ENCODE results near the gene PAN3.

PAN3 gene

GRCh38 chr13:28297341-28297740 lies 159.0 kb downstream of the PAN3 start:
- H3K36me3 ChIP-seq (ENCODE audit: control insufficient read depth, insufficient read depth, low read length): no peaks in the 10 kb centered on the region
- H3K4me3 ChIP-seq (ENCODE audit: low read length): no peak overlapping the region
- H3K4me1 ChIP-seq (ENCODE audit: control insufficient read depth, insufficient read depth, low read length): peaks cover 6% of the 10 kb centered on the region
- H3K27ac ChIP-seq (ENCODE audit: low read length): no peak overlapping the region
- no peaks in the 10 kb centered on the region for H3K27me3 ChIP-seq (ENCODE audit: control insufficient read depth, insufficient read depth, low read length)
- no CpG with 5 or more reads among the region's 3 CpGs for WGBS (ENCODE audit: insufficient coverage, insufficient read length)
- H3K9me3 ChIP-seq (ENCODE audit: control insufficient read depth, insufficient read depth, low read length): no peaks in the 10 kb centered on the region
- no peak for DNase-seq (ENCODE audit: low read depth, low spot score)

- no peaks in the 10 kb centered on the region for H3K9me3 ChIP-seq (ENCODE audit: control insufficient read depth, insufficient read depth, low read length)
- no CpG with 5 or more reads among the region's 2 CpGs for WGBS (ENCODE audit: insufficient coverage, insufficient read length)
- H3K27me3 ChIP-seq (ENCODE audit: control insufficient read depth, insufficient read depth, low read length): no peaks in the 10 kb centered on the region
- H3K4me1 ChIP-seq (ENCODE audit: control insufficient read depth, insufficient read depth, low read length): peaks cover 8% of the 10 kb centered on the region
- no peak overlapping the region for H3K4me3 ChIP-seq (ENCODE audit: low read length)
- DNase-seq (ENCODE audit: low read depth, low spot score): no peak
- H3K36me3 ChIP-seq (ENCODE audit: control insufficient read depth, insufficient read depth, low read length): no peaks in the 10 kb centered on the region
- H3K27ac ChIP-seq (ENCODE audit: low read length): no peak overlapping the region
These were observed 161.6 kb downstream of the PAN3 start for GRCh38 chr13:28299916-28300315.

- Histone ChIP-seq H3K4me3 (ENCODE audit: low read length) (no peak overlapping the region), H3K4me1 (ENCODE audit: control insufficient read depth, insufficient read depth, low read length) (peaks cover 8% of the 10 kb centered on the region), H3K27me3 (ENCODE audit: control insufficient read depth, insufficient read depth, low read length) (no peaks in the 10 kb centered on the region), H3K9me3 (ENCODE audit: control insufficient read depth, insufficient read depth, low read length) (no peaks in the 10 kb centered on the region), H3K27ac (ENCODE audit: low read length) (no peak overlapping the region), H3K36me3 (ENCODE audit: control insufficient read depth, insufficient read depth, low read length) (no peaks in the 10 kb centered on the region)
- WGBS (ENCODE audit: insufficient coverage, insufficient read length): no CpG with 5 or more reads among the region's 4 CpGs
- DNase-seq (ENCODE audit: low read depth, low spot score): no peak
These were observed 163.5 kb downstream of the PAN3 start for GRCh38 chr13:28301839-28302238.

GRCh38 chr13:28306325-28306724 lies 168.0 kb downstream of the PAN3 start:
- no CpG with 5 or more reads among the region's 10 CpGs for WGBS (ENCODE audit: insufficient coverage, insufficient read length)
- DNase-seq (ENCODE audit: low read depth, low spot score): no peak

GRCh38 chr13:28313579-28313978 lies 175.2 kb downstream of the PAN3 start:
- DNase-seq (ENCODE audit: low read depth, low spot score): no peak
- Histone ChIP-seq H3K27me3 (ENCODE audit: control insufficient read depth, insufficient read depth, low read length) (no peaks in the 10 kb centered on the region), H3K9me3 (ENCODE audit: control insufficient read depth, insufficient read depth, low read length) (no peaks in the 10 kb centered on the region), H3K4me1 (ENCODE audit: control insufficient read depth, insufficient read depth, low read length) (no peaks in the 10 kb centered on the region), H3K27ac (ENCODE audit: low read length) (no peak overlapping the region), H3K36me3 (ENCODE audit: control insufficient read depth, insufficient read depth, low read length) (peaks cover 2% of the 10 kb centered on the region; the same call in 1 of the 2 replicates), H3K4me3 (ENCODE audit: low read length) (no peak overlapping the region)
- no CpG with 5 or more reads among the region's 6 CpGs for WGBS (ENCODE audit: insufficient coverage, insufficient read length)

More at GRCh38 chr13:28306325-28306724, 168.0 kb downstream of the PAN3 start:
- Histone ChIP-seq H3K4me1 (ENCODE audit: control insufficient read depth, insufficient read depth, low read length) (peaks cover 5% of the 10 kb centered on the region), H3K27me3 (ENCODE audit: control insufficient read depth, insufficient read depth, low read length) (no peaks in the 10 kb centered on the region), H3K27ac (ENCODE audit: low read length) (no peak overlapping the region), H3K36me3 (ENCODE audit: control insufficient read depth, insufficient read depth, low read length) (no peaks in the 10 kb centered on the region), H3K4me3 (ENCODE audit: low read length) (no peak overlapping the region), H3K9me3 (ENCODE audit: control insufficient read depth, insufficient read depth, low read length) (no peaks in the 10 kb centered on the region)

- Histone ChIP-seq H3K27me3 (ENCODE audit: control insufficient read depth, insufficient read depth, low read length) (no peaks in the 10 kb centered on the region), H3K27ac (ENCODE audit: low read length) (no peak overlapping the region), H3K9me3 (ENCODE audit: control insufficient read depth, insufficient read depth, low read length) (no peaks in the 10 kb centered on the region), H3K4me3 (ENCODE audit: low read length) (no peak overlapping the region), H3K4me1 (ENCODE audit: control insufficient read depth, insufficient read depth, low read length) (no peaks in the 10 kb centered on the region), H3K36me3 (ENCODE audit: control insufficient read depth, insufficient read depth, low read length) (peaks cover 2% of the 10 kb centered on the region; the same call in 1 of the 2 replicates)
- WGBS (ENCODE audit: insufficient coverage, insufficient read length): no CpG with 5 or more reads among the region's 6 CpGs
- DNase-seq (ENCODE audit: low read depth, low spot score): no peak
These were observed 176.5 kb downstream of the PAN3 start for GRCh38 chr13:28314879-28315278.

- no peaks in the 10 kb centered on the region for H3K27me3 ChIP-seq (ENCODE audit: control insufficient read depth, insufficient read depth, low read length)
- no CpG with 5 or more reads among the region's 5 CpGs for WGBS (ENCODE audit: insufficient coverage, insufficient read length)
- no peak overlapping the region for H3K27ac ChIP-seq (ENCODE audit: low read length)
- peaks cover 2% of the 10 kb centered on the region; the same call in 1 of the 2 replicates for H3K36me3 ChIP-seq (ENCODE audit: control insufficient read depth, insufficient read depth, low read length)
- no peak for DNase-seq (ENCODE audit: low read depth, low spot score)
- no peaks in the 10 kb centered on the region for H3K4me1 ChIP-seq (ENCODE audit: control insufficient read depth, insufficient read depth, low read length)
- H3K9me3 ChIP-seq (ENCODE audit: control insufficient read depth, insufficient read depth, low read length): no peaks in the 10 kb centered on the region
- no peak overlapping the region for H3K4me3 ChIP-seq (ENCODE audit: low read length)
These were observed 177.8 kb downstream of the PAN3 start for GRCh38 chr13:28316129-28316528.

GRCh38 chr13:28316836-28317235 lies 178.5 kb downstream of the PAN3 start:
- H3K36me3 ChIP-seq (ENCODE audit: control insufficient read depth, insufficient read depth, low read length): peaks cover 2% of the 10 kb centered on the region; the same call in 1 of the 2 replicates
- no peak overlapping the region for H3K4me3 ChIP-seq (ENCODE audit: low read length)
- WGBS (ENCODE audit: insufficient coverage, insufficient read length): no CpG with 5 or more reads among the region's 7 CpGs
- no peak overlapping the region for H3K27ac ChIP-seq (ENCODE audit: low read length)
- H3K4me1 ChIP-seq (ENCODE audit: control insufficient read depth, insufficient read depth, low read length): no peaks in the 10 kb centered on the region
- no peaks in the 10 kb centered on the region for H3K9me3 ChIP-seq (ENCODE audit: control insufficient read depth, insufficient read depth, low read length)
- DNase-seq (ENCODE audit: low read depth, low spot score): no peak
- H3K27me3 ChIP-seq (ENCODE audit: control insufficient read depth, insufficient read depth, low read length): no peaks in the 10 kb centered on the region

- Histone ChIP-seq H3K4me1 (ENCODE audit: control insufficient read depth, insufficient read depth, low read length) (no peaks in the 10 kb centered on the region), H3K27me3 (ENCODE audit: control insufficient read depth, insufficient read depth, low read length) (no peaks in the 10 kb centered on the region), H3K27ac (ENCODE audit: low read length) (no peak overlapping the region), H3K36me3 (ENCODE audit: control insufficient read depth, insufficient read depth, low read length) (no peaks in the 10 kb centered on the region), H3K9me3 (ENCODE audit: control insufficient read depth, insufficient read depth, low read length) (no peaks in the 10 kb centered on the region), H3K4me3 (ENCODE audit: low read length) (no peak overlapping the region)
- WGBS (ENCODE audit: insufficient coverage, insufficient read length): no CpG with 5 or more reads among the region's 7 CpGs
- no peak for DNase-seq (ENCODE audit: low read depth, low spot score)
These were observed 180.2 kb downstream of the PAN3 start for GRCh38 chr13:28318496-28318895.

- no peaks in the 10 kb centered on the region for H3K4me1 ChIP-seq (ENCODE audit: control insufficient read depth, insufficient read depth, low read length)
- no CpG with 5 or more reads among the region's 5 CpGs for WGBS (ENCODE audit: insufficient coverage, insufficient read length)
- H3K4me3 ChIP-seq (ENCODE audit: low read length): no peak overlapping the region
- H3K27me3 ChIP-seq (ENCODE audit: control insufficient read depth, insufficient read depth, low read length): no peaks in the 10 kb centered on the region
- no peak overlapping the region for H3K27ac ChIP-seq (ENCODE audit: low read length)
- no peak for DNase-seq (ENCODE audit: low read depth, low spot score)
- no peaks in the 10 kb centered on the region for H3K36me3 ChIP-seq (ENCODE audit: control insufficient read depth, insufficient read depth, low read length)
- H3K9me3 ChIP-seq (ENCODE audit: control insufficient read depth, insufficient read depth, low read length): no peaks in the 10 kb centered on the region
These were observed 181.2 kb downstream of the PAN3 start for GRCh38 chr13:28319528-28319927.

- no CpG with 5 or more reads among the region's 6 CpGs for WGBS (ENCODE audit: insufficient coverage, insufficient read length)
- no peak overlapping the region for H3K27ac ChIP-seq (ENCODE audit: low read length)
- H3K9me3 ChIP-seq (ENCODE audit: control insufficient read depth, insufficient read depth, low read length): no peaks in the 10 kb centered on the region
- no peaks in the 10 kb centered on the region for H3K4me1 ChIP-seq (ENCODE audit: control insufficient read depth, insufficient read depth, low read length)
- H3K4me3 ChIP-seq (ENCODE audit: low read length): no peak overlapping the region
- no peaks in the 10 kb centered on the region for H3K36me3 ChIP-seq (ENCODE audit: control insufficient read depth, insufficient read depth, low read length)
- no peak for DNase-seq (ENCODE audit: low read depth, low spot score)
- no peaks in the 10 kb centered on the region for H3K27me3 ChIP-seq (ENCODE audit: control insufficient read depth, insufficient read depth, low read length)
These were observed 181.9 kb downstream of the PAN3 start for GRCh38 chr13:28320209-28320608.
